ENCODE data around the gene ADPRHL1.
"Not testable (repeated sequence)": the region's sequence is repeated elsewhere in the genome, so short reads cannot be mapped to it uniquely, and the experiment has no call there.

ADPRHL1 gene

GRCh38 chr13:113454936-113455335, 1.6 kb upstream of the ADPRHL1 start:
- no peak for DNase-seq

- no peak for DNase-seq
Measured at GRCh38 chr13:113452466-113452865, 822 bp downstream of the ADPRHL1 start.

- no peak for DNase-seq
Measured at GRCh38 chr13:113451951-113452421, 1.3 kb downstream of the ADPRHL1 start.

GRCh38 chr13:113450861-113451620, 2.2 kb downstream of the ADPRHL1 start:
- DNase-seq = not testable (repeated sequence)

- not testable (repeated sequence) for DNase-seq
Measured at GRCh38 chr13:113450348-113450744, 2.9 kb downstream of the ADPRHL1 start.

GRCh38 chr13:113449693-113450347, 3.5 kb downstream of the ADPRHL1 start:
- DNase-seq = no peak

GRCh38 chr13:113448885-113449692, 4.2 kb downstream of the ADPRHL1 start:
- no peak for DNase-seq

GRCh38 chr13:113448545-113448884, 4.8 kb downstream of the ADPRHL1 start:
- DNase-seq = no peak

GRCh38 chr13:113447596-113447995, 5.7 kb downstream of the ADPRHL1 start:
- DNase-seq = no peak

GRCh38 chr13:113446488-113446854, 6.8 kb downstream of the ADPRHL1 start:
- DNase-seq = no peak

- no peak for DNase-seq
Measured at GRCh38 chr13:113445791-113446487, 7.3 kb downstream of the ADPRHL1 start.

- no peak for DNase-seq
Measured at GRCh38 chr13:113443991-113444390, 9.3 kb downstream of the ADPRHL1 start.

GRCh38 chr13:113442985-113443362, 10.3 kb downstream of the ADPRHL1 start:
- DNase-seq = no peak

GRCh38 chr13:113442354-113442984, 10.8 kb downstream of the ADPRHL1 start:
- no peak for DNase-seq

GRCh38 chr13:113441661-113442060, 11.6 kb downstream of the ADPRHL1 start:
- no peak for DNase-seq

GRCh38 chr13:113437408-113438010, 15.8 kb downstream of the ADPRHL1 start:
- peak in 2 of 3 donors; percentile 9 to 17 for DNase-seq

GRCh38 chr13:113436866-113437265, 16.4 kb downstream of the ADPRHL1 start:
- not testable (repeated sequence) for DNase-seq

GRCh38 chr13:113435907-113436306, 17.4 kb downstream of the ADPRHL1 start:
- not testable (repeated sequence) for DNase-seq

GRCh38 chr13:113433391-113433916, 19.8 kb downstream of the ADPRHL1 start:
- no peak for DNase-seq

- DNase-seq = no peak
Measured at GRCh38 chr13:113432506-113433270, 20.6 kb downstream of the ADPRHL1 start.

- DNase-seq = no peak
Measured at GRCh38 chr13:113431171-113431570, 22.1 kb downstream of the ADPRHL1 start.

Data from suppressor macrophage treated with lipopolysaccharide for 1 hour (primary cell).